HL-60/S4 (cell line): Measurements from ENCODE around the gene C1orf105.

Experiments used
- in situ Hi-C: fragments of 300-500 bp; cut with MboI; formaldehyde crosslinking; loops from 2 replicates; pipeline ENCODE4 v1.14.3; 2022; ENCODE audit warnings: low sequenced_read_pairs

The C1orf105 gene

DNA sequence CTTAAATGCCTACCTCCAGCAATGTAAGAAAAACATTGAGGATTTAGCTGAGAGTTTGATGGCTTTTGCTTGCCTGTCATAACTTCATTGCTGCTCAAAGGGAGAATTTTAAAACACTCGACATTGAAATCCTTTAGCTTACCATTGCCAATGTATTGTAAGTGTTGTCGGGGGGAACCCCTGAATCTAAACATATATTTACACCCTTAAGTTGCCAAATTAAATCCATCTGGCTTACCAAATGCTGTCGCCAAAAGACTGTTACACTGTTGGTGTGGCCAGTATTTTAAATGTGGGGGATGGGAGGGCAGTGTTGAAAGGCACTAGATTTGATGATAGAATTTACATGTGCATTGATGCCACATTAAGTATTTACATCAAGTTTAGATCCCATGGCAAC lies 24.9 kb upstream of the C1orf105 start:
- in situ Hi-C loops = no loop called here

DNA sequence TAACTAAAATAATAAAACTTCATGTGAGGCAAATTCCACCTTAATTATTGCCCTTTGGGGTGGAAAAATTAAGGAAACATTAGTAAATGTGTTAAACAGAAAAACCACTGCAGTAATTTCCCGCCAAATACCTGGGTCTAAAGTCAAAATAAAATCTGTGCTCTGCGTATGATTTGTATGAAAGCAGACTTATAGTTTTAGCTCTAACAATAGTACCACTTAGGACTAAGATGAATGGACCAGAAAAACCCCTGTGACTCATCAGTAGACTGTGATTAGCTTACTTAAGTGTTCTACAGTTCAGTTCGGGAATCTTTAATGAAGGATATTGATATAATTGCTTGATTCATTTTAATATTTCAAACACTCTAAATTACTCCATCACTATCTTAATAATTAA lies 23.3 kb upstream of the C1orf105 start:
- in situ Hi-C loops = no loop called here

GRCh38 chr1:172397633-172398032 lies 22.9 kb upstream of the C1orf105 start:
- in situ Hi-C loops = no loop called here

DNA sequence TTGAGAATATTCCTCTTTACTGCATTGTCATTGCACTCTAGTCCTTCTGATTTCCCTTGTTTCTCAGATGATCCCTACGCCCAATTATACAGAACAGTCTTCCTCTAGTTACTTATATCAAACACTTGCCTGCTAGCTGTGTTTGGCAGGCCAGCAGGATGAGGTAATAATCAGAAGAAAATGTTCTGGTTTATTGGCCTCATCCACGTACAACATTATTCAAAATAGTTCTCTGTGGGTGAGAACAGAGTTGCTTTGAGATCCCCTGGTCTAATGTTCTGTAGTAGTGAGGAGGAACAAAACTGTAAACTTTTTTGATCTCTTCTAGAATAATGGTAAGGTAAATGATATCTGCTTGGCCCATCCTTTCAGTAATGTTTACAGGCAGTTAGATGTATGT lies 22.3 kb upstream of the C1orf105 start:
- in situ Hi-C loops = no loop called here

GRCh38 chr1:172398970-172399755 lies 21.3 kb upstream of the C1orf105 start:
- in situ Hi-C loops = no loop called here

DNA sequence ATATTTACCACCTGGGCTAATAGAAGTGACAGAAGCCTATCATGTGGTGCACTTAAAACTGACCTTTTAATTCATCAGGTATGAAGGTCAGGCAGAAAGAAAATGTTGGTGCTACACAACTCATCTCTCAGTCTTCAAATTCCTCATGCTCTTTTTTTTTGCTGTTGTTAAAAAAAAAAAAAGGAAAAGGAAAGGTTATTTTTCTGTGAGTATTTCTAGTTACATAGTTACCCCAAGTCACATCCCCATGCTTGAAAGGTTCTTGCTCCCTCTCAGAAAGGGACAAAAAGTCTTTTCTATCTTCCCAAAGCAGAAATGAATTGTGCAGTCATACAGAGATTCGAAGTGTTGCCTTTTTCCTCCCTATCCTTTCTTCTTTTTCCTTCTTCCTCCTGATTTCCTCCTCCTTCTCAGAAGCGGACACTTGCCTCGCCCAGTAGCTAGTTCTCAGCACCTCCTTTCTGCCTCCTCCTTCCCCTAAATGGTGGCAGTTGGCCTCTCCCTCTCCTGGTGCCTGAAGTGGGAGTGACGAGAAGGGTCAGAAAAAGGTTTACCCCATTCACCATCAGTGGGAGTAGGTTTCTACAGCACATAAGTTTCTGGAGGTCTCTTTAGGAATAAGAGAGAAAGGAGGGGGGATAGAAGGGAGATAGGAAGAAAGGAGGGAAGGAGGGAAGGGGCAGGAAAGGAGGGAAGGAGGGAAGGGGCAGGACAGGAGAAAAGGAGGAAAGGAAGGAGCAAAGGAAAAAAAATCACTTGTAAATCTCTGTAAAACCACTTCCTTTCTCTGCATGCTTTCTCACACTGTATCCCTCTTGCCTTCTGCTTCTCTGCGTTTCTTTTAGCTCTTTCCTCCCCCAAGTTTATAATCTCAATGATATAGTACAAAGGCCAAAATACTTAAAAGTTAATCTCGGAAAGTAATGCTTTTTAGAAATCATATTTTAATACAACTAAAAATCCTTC lies 20.4 kb upstream of the C1orf105 start:
- in situ Hi-C loops = no loop called here

DNA sequence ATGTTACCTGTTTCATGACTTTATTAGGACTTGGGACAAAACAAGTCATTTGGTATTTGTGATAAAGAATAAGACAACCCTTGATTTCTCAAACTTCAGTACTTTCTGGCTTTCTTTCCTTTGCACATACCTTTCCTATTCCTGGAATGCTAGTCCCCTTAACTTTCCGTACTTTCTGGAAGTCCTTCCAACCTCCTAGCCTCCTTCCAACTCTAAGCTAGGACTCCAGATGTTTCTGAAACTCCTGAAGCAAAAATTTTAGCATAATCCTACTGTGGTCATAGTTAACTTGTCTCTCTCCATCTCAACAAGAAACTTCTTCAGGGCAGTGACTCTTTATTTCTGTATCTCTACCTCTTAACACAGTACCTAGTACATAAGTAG lies 19.8 kb upstream of the C1orf105 start:
- in situ Hi-C loops = no loop called here

- in situ Hi-C loops = no loop called here
Measured at GRCh38 chr1:172401477-172401876, 19.0 kb upstream of the C1orf105 start.

DNA sequence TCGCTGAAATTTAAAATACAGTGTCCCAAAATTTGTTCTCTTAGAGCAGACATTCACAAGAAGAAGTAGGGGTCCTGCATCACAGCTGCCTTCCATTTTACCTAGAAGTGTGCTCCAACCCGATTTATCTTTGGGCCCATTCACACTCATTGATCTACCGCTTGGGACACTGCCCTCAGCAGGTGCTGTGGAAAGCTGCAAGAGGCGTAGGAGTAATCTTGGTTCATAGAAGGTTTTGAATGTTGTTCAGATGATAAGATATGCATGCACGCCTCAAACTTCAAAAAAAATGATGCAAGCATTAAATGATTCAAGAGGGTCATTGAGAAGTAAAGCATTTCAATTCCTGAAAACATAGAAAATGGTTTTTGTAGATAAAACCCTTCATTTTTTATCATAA lies 18.6 kb upstream of the C1orf105 start:
- in situ Hi-C loops = no loop called here

DNA sequence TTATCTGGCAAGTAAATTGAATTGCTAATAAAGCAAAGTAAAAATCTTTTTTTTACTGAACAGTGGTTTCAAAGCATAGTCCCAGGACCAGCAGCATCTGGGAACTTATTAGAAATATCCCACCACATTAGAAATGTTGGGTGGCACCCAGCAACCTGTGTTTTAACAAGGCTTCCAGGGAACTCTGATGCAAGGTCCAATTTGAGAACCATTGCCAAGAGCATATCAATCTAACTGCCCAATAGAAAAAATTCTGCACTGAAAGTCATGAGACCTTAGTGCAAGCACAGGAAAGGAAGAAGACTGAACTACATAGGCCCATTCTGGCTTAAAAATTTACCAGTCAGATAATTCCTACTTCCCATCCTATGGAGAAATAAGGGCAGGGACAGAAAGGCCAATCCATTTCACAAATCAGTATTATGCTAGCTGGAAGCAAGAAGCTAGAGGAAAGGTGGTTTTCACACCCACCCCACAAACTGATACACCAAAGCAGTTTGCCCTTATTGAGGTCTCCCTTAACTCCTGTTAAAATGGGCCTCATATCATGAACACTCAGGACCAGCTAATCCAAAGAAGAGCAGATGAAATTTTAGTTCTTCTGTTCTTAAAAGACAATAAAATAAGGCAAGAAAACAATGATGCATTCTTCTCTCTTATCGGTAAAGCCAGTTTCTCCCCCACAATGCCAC lies 17.5 kb upstream of the C1orf105 start:
- in situ Hi-C loops = no loop called here

GRCh38 chr1:172404121-172404520 lies 16.4 kb upstream of the C1orf105 start:
- in situ Hi-C loops = no loop called here

DNA sequence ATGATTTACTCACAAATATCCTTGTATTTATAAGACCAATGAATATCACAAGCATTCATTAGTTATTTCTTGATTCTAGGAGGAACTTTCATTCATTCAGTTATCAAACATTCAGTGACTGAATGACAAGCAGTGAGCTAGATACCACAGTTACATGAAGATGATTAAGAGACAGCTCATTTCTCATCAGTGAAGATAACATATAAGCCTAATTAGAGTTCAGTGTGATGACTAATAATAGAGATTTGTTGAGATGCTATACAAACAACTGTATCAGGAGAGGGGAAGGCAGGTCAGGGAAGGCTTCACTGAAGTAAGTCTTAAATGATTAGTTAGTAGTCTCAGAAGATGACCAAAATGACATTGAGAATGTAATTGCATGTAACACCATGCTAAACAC lies 14.6 kb upstream of the C1orf105 start:
- in situ Hi-C loops = no loop called here

DNA sequence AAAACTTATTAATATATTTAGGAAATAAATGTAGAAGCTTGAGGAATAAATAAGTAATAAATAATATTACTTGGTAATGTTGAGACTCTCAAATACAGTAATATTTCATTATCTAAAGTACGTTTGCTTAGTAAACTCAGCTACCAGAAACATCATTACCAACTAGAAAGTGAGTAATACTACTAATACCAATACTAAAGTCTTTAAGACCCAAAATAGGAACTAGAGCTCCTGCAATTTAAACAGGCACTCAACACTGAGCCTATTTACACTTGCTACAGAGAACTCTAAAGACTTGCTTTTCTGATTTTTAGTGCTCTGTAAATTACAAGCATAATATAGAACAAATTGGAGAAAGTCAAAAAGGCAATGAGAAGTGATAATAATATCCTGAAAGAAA lies 13.5 kb upstream of the C1orf105 start:
- in situ Hi-C loops = no loop called here

DNA sequence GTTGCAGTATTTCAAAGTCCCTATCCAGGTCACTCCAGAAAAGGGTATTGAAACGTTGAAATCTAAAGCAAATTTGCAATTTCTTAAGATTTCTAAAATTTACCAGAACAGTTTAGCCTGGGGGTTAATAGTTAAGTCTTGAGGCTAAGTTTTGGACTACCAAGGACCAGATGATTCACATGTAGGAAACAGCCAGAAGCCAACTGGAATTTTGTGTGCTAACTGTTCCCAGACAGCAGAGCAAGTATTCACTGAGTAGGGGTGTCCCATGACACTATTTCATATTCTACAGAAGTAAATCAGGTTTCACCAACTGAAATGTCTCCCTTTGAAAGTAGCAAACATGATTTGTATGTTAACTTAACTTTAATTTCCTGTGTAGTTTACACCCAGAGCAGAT lies 11.5 kb upstream of the C1orf105 start:
- in situ Hi-C loops = no loop called here

DNA sequence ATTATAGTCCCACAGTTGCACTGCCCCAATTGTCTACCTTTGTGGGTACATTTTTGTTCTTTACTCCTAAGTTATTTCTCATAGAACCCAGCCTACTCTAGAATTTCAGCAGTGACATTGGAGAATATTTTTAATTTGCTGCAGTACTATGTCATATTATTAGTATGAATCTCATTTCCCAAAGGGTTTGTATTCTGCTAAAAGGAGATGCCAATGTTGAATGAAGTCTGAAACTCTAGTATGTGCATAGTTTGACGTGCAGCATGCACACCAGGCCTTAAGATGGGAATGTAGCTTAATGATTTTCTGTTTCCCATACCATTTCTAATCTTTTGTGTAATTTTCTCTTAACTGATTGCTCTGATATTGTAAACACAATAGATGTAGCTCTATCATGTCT lies 10.5 kb upstream of the C1orf105 start:
- in situ Hi-C loops = no loop called here

DNA sequence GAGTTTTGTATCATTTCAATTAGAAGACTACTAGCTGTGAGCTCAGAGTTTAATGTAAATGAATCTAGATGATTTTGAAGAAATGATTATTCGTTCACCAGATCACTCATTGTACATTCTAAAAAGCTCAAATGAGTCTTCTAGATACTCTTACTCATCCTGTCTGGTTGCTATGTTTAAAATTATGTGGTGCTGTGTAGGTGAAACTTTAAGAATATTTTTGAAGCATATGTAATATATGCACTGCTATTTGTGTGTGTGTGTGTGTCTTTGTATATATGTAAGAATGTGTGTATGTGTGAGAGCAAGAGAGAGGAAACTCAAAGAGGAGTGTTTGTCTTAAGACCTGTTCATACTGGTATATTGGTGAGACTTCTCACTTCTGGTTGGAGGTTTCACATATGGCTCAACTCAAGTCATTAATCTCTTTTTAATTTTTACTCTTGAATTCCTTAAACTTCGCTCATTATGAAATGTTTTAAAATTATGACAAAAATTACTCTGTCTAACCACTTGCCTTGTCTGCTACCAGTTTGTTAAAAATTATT lies 8.6 kb upstream of the C1orf105 start:
- in situ Hi-C loops = no loop called here

DNA sequence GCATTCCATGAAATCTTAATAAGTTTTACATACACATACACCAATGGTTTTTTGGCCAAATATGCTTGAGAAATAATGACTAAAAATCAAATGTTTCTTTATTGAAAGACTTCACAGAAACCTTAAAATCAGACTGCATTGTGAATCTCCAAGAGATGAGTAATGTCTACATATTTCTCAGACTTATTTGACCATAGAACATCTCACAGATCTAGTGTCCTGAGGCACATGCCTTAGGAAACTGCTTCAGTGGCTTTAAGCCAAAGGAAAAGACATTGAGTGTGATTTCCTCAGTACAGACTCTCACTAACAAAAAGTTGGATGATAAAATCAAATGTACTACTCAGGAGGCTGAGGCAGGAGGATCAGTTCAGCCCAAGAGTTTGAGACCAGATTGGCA lies 6.2 kb upstream of the C1orf105 start:
- in situ Hi-C loops = no loop called here

DNA sequence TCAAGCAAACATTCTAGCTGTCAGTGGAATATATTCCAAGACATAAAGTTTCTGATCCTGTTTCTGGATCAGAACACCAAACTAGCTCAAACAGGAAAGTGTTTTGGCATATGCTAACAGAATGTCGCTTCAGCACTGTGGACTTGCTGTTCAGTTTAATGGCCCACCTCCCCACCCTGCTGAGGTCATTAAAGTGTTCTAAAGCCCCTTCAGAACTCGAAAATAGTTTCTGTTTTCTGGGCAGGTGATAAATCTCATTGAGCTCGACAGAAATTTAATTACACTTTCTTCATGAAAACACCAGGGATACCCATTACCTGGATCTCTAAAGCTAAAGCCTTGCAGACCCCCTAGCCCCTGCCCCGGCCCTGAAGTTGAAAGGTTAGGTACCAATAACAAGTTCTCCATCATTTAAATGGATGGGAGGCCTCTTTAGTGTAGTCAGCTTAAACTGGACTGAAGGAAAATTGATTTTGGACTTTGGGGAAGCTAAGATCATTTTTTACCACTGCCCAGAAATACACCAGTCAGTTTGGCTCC lies 3.9 kb upstream of the C1orf105 start:
- in situ Hi-C loops = no loop called here

DNA sequence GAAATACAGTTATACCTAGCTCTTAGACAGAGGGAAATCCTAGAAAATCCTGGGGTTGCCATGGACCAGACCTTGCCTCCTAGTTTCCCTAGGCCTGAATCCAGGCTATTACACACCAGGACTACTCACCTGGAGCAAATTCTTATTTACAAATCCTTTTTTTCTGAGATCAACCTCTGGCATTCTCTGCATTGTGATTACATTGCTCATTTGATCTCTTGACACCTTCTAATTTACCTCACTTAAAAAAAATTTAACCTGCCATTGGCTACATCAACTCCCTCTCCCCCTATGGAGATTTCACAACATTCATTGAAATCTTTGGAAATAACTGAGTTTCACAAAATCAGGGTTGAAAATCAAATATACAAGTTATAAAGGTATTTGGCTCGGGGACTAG lies 2.9 kb upstream of the C1orf105 start:
- in situ Hi-C loops = no loop called here

DNA sequence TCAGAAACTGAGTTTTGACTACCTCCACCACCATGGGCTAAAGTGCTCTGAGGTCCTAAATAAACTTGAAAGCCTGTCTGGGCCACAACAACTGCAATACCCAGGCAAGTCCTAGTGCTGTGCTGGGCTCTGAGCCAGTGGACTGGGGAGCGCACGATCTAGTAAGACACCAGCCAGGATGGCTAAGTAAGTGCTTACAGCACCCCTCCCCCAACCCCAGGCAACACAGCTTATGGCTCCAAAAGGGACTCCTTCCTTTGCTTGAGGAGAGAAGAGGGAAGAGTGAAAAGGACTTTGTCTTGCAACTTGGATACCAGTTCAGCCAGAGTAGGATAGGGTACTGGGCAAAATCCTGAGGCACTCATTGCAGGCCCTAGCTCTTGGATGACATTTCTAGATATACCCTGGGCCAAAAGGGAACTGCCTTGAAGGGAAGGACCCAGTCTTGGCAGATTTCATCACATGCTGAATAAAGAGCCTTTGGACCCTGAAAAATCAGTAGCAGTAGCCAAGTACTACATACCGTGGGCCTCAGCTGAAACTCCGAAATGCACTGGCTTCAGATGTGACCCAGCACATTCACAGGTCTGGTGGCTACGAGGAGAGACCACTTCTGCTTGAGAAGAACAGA lies 1.6 kb downstream of the C1orf105 start:
- in situ Hi-C loops = no loop called here
